B cell (primary cell): ENCODE results near the gene RAB31. TPM values are rescaled to one million over a fixed set of nuclear protein-coding genes. Genes with fewer than 3 reads are reported as not detected.

ENCODE experiments used
- ATAC-seq: fragments of 200-7000 bp; cut with Tn5 transposase; one replicate; pipeline ENCODE4 v1.10.0; 2021; ENCODE audit warnings: low read depth, mild to moderate bottlenecking, moderate number of reproducible peaks, moderate library complexity
- CTCF ChIA-PET: fragments of 350-600 bp; sonication (Branson Sonifier 250); formaldehyde crosslinking; loops from one replicate; lab custom pipeline; 2021; ENCODE audit warnings: antibody characterized with exemption, inconsistent platforms; lab: Charles Lee
- POLR2A ChIA-PET: fragments of 350-600 bp; sonication (Branson Sonifier 250); formaldehyde crosslinking; loops from one replicate; lab custom pipeline; 2021; ENCODE audit warnings: antibody characterized with exemption; lab: Charles Lee
- DNase-seq: peaks from one replicate; pipeline ENCODE4 v3.0.0; 2013
- H2AFZ ChIP-seq: 2 replicates; pipeline ENCODE4 v1.6.1; 2012; ENCODE audit warnings: mild to moderate bottlenecking, low read depth, low read length; ENCODE audit not compliant: insufficient read depth, poor library complexity, severe bottlenecking
- H3K27ac ChIP-seq, 2 donors: 1 replicate in 1 of 2; 2 replicates in 1 of 2; pipeline ENCODE4 v1.5.1; 2012 to 2013; ENCODE audit warnings: low read length in 2 of 2, mild to moderate bottlenecking in 2 of 2, moderate library complexity in 1 of 2
- H3K27me3 ChIP-seq, 4 experiments: fragments of 200-600 bp in 1 of 4; sonication (generic) in 1 of 4; replicated peaks in 1 of 4; 1 replicate in 2 of 4; 2 replicates in 2 of 4; pipeline versions ENCODE4 v1.6.1 to v1.7.0; 2013 to 2016; ENCODE audit warnings: low read length in 3 of 4, mild to moderate bottlenecking in 2 of 4, mixed read lengths in 1 of 4, moderate library complexity in 1 of 4; ENCODE audit not compliant: insufficient read depth in 4 of 4, control insufficient read depth in 3 of 4; ENCODE audit errors: control extremely low read depth in 1 of 4
- H3K36me3 ChIP-seq, 2 experiments: replicated peaks in 1 of 2; 1 replicate in 1 of 2; 2 replicates in 1 of 2; pipeline versions ENCODE4 v1.6.1 to v1.7.1; 2013; ENCODE audit warnings: low read length in 1 of 2; ENCODE audit not compliant: insufficient read depth in 2 of 2, control insufficient read depth in 1 of 2; ENCODE audit errors: control extremely low read depth in 1 of 2, extremely low read depth in 1 of 2
- H3K4me1 ChIP-seq, 2 donors: fragments of 200-600 bp in 1 of 2; sonication (generic) in 1 of 2; 1 replicate in 1 of 2; 2 replicates in 1 of 2; pipeline versions ENCODE4 v1.5.1 to v1.6.1; 2013 to 2017; ENCODE audit warnings: low read length in 2 of 2; ENCODE audit not compliant: control insufficient read depth in 2 of 2, insufficient read depth in 2 of 2
- H3K4me2 ChIP-seq: replicated peaks from 2 replicates; pipeline ENCODE3; 2012; ENCODE audit warnings: mild to moderate bottlenecking, low read depth, low read length; ENCODE audit not compliant: poor library complexity, severe bottlenecking
- H3K4me3 ChIP-seq, 5 experiments: fragments of 200-600 bp in 1 of 5; sonication (generic) in 1 of 5; 1 replicate in 3 of 5; 2 replicates in 2 of 5; pipeline versions ENCODE4 v1.5.1 to v1.7.0; 2011 to 2016; ENCODE audit warnings: low read length in 4 of 5, mild to moderate bottlenecking in 4 of 5, low read depth in 2 of 5, control low read depth in 1 of 5, moderate library complexity in 1 of 5; ENCODE audit not compliant: insufficient read depth in 1 of 5; ENCODE audit errors: control extremely low read depth in 1 of 5, extremely low read depth in 1 of 5
- H3K79me2 ChIP-seq: fragments of 200-600 bp; sonication (generic); one replicate; pipeline ENCODE4 v1.6.0; 2016; ENCODE audit warnings: low read length; ENCODE audit not compliant: control insufficient read depth, insufficient read depth
- H3K9ac ChIP-seq: fragments of 200-600 bp; sonication (generic); 2 replicates; pipeline ENCODE4 v1.6.1; 2017; ENCODE audit warnings: mild to moderate bottlenecking, low read length, moderate library complexity
- H3K9me3 ChIP-seq, 3 donors: one replicate each; pipeline versions ENCODE4 v1.6.1 to v1.7.1; 2013; ENCODE audit warnings: low read length in 2 of 3; ENCODE audit not compliant: control insufficient read depth in 2 of 3, insufficient read depth in 1 of 3; ENCODE audit errors: control extremely low read depth in 1 of 3
- H4K20me1 ChIP-seq: 2 replicates; pipeline ENCODE4 v1.6.0; 2012; ENCODE audit warnings: mild to moderate bottlenecking, low read length; ENCODE audit not compliant: insufficient read depth, control insufficient read depth, poor library complexity, severe bottlenecking
- H3K27ac Mint-ChIP-seq: one replicate; pipeline ENCODE4 v1.8.0; 2021; ENCODE audit warnings: mixed read lengths
- H3K27me3 Mint-ChIP-seq: one replicate; pipeline ENCODE4 v1.8.0; 2021; ENCODE audit warnings: mixed read lengths
- H3K4me1 Mint-ChIP-seq: one replicate; pipeline ENCODE4 v1.8.0; 2021; ENCODE audit warnings: mixed read lengths
- H3K4me3 Mint-ChIP-seq: one replicate; pipeline ENCODE4 v1.8.0; 2021; ENCODE audit warnings: mixed read lengths
- H3K9me3 Mint-ChIP-seq: one replicate; pipeline ENCODE4 v1.8.0; 2022; ENCODE audit warnings: mixed read lengths; ENCODE audit not compliant: insufficient read depth
- CTCF ChIP-seq: fragments of 200-600 bp; IDR thresholded peaks from one replicate; pipeline ENCODE4 v1.8.0; 2022; ENCODE audit warnings: antibody characterized with exemption, mild to moderate bottlenecking
- EZH2 ChIP-seq: IDR thresholded peaks from 2 replicates; pipeline ENCODE4 v1.6.1; 2012; ENCODE audit warnings: borderline replicate concordance, low read depth, mild to moderate bottlenecking, moderate library complexity, low read length; ENCODE audit not compliant: insufficient read depth, poor library complexity, severe bottlenecking
- WGBS: methylation state at CpG from one replicate; pipeline ENCODE4 v1.1.5; 2013; ENCODE audit warnings: missing lambda C conversion rate; ENCODE audit not compliant: insufficient coverage; 5-methylcytosine and 5-hydroxymethylcytosine counted together
- intact Hi-C: fragments of 100-400 bp; cut with micrococcal nuclease; formaldehyde crosslinking; loops from one replicate; pipeline ENCODE4 v1.10.0; 2022
- polyA plus RNA-seq: library from polyadenylated mRNA; depleted of rRNA; stranded (reverse); fragments of >200 nt; gene quantifications from 2 replicates; pipeline ENCODE4 v1.2.3, GENCODE V29; 2012
- total RNA-seq, 2 donors: library from RNA; stranded (reverse); fragments of 120-200 nt in 1 of 2; gene quantifications; 1 replicate in 1 of 2; 2 replicates in 1 of 2; pipeline versions ENCODE4 v1.2.3 to v1.2.4, GENCODE V29; 2013 to 2022

The RAB31 gene
- total and polyA plus RNA-seq, 2 donors (not counting 1 experiment from before 2014, with no cell fraction given) = 15.5 to 44.6 TPM

- Histone ChIP-seq H3K9ac (no peak overlapping the region), H3K27me3 (no peaks in the 10 kb centered on the region), H3K79me2 (no peaks in the 10 kb centered on the region), H4K20me1 (no peaks in the 10 kb centered on the region), H3K4me1 (no peaks in the 10 kb centered on the region), H3K36me3 (peaks cover 0 to 16% of the 10 kb centered on the region in 2 experiments), H2AFZ (no peak overlapping the region), H3K27ac (no peak overlapping the region), H3K4me3 (no peak overlapping the region), H3K4me2 (no peak overlapping the region), H3K9me3 (no peaks in the 10 kb centered on the region)
- intact Hi-C loops = no loop called here
- Mint-ChIP-seq H3K4me3 (no peak overlapping the region), H3K27me3 (no peaks in the 10 kb centered on the region), H3K9me3 (no peaks in the 10 kb centered on the region), H3K4me1 (no peaks in the 10 kb centered on the region), H3K27ac (no peak overlapping the region)
- no peak for DNase-seq
- ChIA-PET CTCF (no interaction called here), POLR2A (no interaction called here)
- 90% methylated on average over 8 of the region's 9 CpGs for WGBS
- TF ChIP-seq CTCF = no peak
- TF ChIP-seq EZH2 = no peak
- ATAC-seq = no peak
Measured at GRCh38 chr18:9796935-9797549, 88.9 kb downstream of the RAB31 start.

GRCh38 chr18:9802175-9803062, 94.3 kb downstream of the RAB31 start:
- 98% methylated on average over 4 of the region's 4 CpGs for WGBS
- no peak overlapping the region for H3K4me3 Mint-ChIP-seq

More at GRCh38 chr18:9802175-9803062, 94.3 kb downstream of the RAB31 start:
- H3K9me3 Mint-ChIP-seq = no peaks in the 10 kb centered on the region
- intact Hi-C loops = no loop called here
- H3K4me1 Mint-ChIP-seq = no peaks in the 10 kb centered on the region
- Histone ChIP-seq H3K79me2 (no peaks in the 10 kb centered on the region), H3K9me3 (no peaks in the 10 kb centered on the region), H4K20me1 (no peaks in the 10 kb centered on the region), H3K36me3 (peaks cover 0 to 23% of the 10 kb centered on the region in 2 experiments), H3K4me3 (no peak overlapping the region), H3K4me1 (no peaks in the 10 kb centered on the region), H3K9ac (no peak overlapping the region), H3K4me2 (no peak overlapping the region), H3K27ac (no peak overlapping the region), H3K27me3 (no peaks in the 10 kb centered on the region), H2AFZ (no peak overlapping the region)
- CTCF ChIA-PET = interaction anchor here (0.9 kb wide), 1 partner anchor 9 kb away, joined by 3 read pairs; no protein-coding TSS in a partner anchor
- DNase-seq (no peak), ATAC-seq (no peak)
- POLR2A ChIA-PET = no interaction called here
- H3K27ac Mint-ChIP-seq = no peak overlapping the region
- TF ChIP-seq CTCF (no peak), EZH2 (no peak)
- no peaks in the 10 kb centered on the region for H3K27me3 Mint-ChIP-seq
